Hematopoietic multipotent progenitor cell treated with erythropoietin and hydrocortisone succinate and interleukin-3 and kit ligand, for 17 days (in vitro differentiated cells): ENCODE data around the gene NID1.
"Not testable (repeated sequence)": the region's sequence is repeated elsewhere in the genome, so short reads cannot be mapped to it uniquely, and the experiment has no call there.

Source experiments
- DNase-seq: peaks from one replicate; pipeline ENCODE4 v3.0.0-alpha.2; 2015; ENCODE audit warnings: low spot score

Gene NID1

GRCh38 chr1:235937123-235937522, 127.8 kb downstream of the NID1 start:
- DNase-seq, result no peak

- DNase-seq, result no peak
Observed at GRCh38 chr1:235935235-235936225, 129.4 kb downstream of the NID1 start.

- no peak for DNase-seq
Observed at GRCh38 chr1:235933766-235934116, 131.1 kb downstream of the NID1 start.

DNA sequence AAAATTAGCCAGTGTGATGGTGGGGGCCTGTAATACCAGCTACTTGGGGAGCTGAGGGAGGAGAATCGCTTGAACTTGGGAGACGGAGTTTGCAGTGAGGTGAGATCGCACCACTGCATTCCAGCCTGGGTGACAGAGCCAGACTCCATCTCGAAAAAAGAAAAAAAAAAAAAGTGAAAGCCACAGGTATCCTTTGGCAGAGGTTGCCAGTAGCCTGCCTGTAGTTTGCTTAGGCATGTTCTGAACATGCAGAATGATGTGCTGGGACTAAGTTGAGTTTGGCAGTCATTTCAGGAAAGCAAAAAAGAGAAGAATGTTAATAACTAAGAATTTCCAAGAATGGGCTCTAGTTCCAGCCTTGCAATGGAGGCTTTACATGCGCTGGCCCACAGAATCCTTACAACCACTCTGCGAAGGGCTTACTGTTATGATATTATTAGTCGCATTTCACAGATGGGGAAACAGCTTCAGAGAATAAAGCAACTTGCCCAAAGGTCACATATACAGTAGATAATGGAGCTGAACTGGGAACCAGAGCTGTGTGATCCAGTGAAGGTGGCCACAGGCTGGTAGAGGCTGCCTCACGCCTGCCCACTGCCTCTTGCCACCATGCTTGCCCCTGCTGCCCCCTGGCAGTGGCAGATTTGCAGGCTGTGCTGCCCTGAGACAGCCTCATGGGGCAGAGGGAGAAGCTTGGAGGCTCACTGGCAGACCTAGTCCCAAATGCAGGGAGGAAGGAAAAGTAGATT, 131.7 kb downstream of the NID1 start:
- no peak for DNase-seq

GRCh38 chr1:235932090-235932510, 132.8 kb downstream of the NID1 start:
- no peak for DNase-seq

DNA sequence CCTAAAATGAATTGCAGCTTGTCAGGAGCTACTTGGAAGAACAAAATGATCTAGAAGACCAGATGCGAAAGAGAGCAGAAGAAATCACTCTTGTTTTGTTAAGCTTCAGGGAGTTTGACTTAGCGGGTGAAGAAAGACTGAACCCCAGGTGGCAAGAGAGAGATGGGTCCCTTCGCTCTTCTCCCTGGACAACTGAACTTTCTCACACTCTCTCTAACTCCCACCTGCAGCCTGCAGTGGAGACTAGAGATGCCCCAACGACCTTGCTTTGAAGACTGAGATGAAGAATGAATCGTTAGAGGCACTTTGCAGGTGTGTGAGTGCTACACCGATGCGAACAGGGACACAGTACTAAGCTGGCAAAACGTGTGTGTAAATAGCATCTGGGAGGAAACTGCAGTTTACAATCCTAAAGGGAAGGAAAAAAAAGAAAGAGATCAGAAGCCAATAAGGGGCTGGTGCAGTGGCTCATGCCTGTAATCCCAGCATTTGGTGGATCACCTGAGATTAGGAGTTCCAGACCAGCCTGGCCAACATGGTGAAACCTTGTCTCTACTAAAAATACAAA, 133.6 kb downstream of the NID1 start:
- no peak for DNase-seq

- no peak for DNase-seq
Observed at GRCh38 chr1:235930543-235930942, 134.3 kb downstream of the NID1 start.

- no peak for DNase-seq
Observed at GRCh38 chr1:235929216-235929615, 135.7 kb downstream of the NID1 start.

GRCh38 chr1:235928197-235928596, 136.7 kb downstream of the NID1 start:
- no peak for DNase-seq

DNA sequence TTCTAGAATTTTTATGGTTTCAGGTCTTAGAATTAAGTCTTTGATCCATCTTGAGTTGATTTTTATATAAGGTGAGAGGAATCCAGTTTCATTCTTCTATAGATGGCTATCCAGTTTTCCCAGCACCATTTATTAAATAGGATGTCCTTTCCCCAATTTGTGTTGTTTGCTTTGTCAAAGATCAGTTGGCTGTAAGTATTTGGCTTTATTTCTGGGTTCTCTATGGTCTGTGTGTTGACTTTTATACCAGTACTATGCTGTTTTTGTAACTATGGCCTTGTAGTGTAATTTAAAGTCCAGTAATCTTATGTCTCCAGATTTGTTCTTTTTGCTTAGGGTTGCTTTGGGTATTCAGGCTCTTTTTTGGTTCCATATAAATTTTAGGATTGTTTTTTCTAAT, 137.3 kb downstream of the NID1 start:
- not testable (repeated sequence) for DNase-seq
